RPMI7951 (cell line): ENCODE measurements around the gene ZNF337. TPM values are rescaled to one million over a fixed set of nuclear protein-coding genes. Genes with fewer than 3 reads are reported as not detected.
"Not testable (repeated sequence)": the region's sequence is repeated elsewhere in the genome, so short reads cannot be mapped to it uniquely, and the experiment has no call there.

Experiments used
- DNase-seq: peaks from one replicate; pipeline ENCODE4 v3.0.0-alpha.2; 2012; ENCODE audit warnings: low read depth
- total RNA-seq: library from RNA; depleted of rRNA; stranded (reverse); fragments of >200 nt; shearing (Covaris generic); gene quantifications from 2 replicates; pipeline ENCODE4 v1.2.3, GENCODE V29; 2014

ZNF337 gene
- total RNA-seq, 1 experiment from 2014 or later, result 12.3 TPM

- DNase-seq, result peak; percentile 27
These were observed 902 bp downstream of the ZNF337 start for GRCh38 chr20:25695532-25696370.

DNA sequence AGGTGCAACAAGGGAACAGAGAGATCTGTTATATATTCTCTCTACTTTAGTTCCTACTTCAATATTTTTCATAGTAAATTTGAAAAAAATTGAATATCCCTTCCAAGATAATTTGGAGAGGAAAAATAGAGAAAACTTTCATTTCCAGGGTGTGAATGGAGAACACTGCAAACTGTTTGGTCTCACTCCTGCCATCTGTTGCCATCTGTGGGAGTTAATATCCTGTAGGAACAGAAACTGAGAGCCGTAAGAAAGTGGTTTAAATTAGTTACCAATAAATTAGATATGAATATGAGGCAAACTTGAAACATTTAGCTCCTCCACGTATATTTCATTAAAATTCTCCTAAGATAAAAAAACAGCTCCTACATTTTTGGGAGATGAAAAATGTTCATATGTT is 4.2 kb downstream of the ZNF337 start:
- DNase-seq, result no peak

DNA sequence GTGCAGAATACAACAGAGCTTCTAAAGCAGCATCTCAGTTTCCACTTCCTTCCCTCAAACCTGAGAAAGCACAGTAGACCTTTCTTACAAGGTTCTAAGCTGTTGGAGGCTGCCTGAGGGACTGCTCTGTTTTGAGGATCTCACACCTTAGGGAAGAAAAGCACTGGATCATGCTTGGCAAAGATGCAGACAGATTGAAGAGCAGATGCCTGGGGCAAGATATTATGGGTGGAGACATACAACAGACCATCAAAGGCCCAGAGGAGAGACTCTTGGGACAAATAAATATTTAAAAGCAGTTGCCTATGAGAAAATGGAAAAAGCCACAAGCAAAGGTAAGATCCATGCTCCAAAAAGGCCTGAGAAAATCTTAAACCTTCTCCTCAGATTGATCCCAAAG is 6.2 kb downstream of the ZNF337 start:
- DNase-seq, result no peak

DNA sequence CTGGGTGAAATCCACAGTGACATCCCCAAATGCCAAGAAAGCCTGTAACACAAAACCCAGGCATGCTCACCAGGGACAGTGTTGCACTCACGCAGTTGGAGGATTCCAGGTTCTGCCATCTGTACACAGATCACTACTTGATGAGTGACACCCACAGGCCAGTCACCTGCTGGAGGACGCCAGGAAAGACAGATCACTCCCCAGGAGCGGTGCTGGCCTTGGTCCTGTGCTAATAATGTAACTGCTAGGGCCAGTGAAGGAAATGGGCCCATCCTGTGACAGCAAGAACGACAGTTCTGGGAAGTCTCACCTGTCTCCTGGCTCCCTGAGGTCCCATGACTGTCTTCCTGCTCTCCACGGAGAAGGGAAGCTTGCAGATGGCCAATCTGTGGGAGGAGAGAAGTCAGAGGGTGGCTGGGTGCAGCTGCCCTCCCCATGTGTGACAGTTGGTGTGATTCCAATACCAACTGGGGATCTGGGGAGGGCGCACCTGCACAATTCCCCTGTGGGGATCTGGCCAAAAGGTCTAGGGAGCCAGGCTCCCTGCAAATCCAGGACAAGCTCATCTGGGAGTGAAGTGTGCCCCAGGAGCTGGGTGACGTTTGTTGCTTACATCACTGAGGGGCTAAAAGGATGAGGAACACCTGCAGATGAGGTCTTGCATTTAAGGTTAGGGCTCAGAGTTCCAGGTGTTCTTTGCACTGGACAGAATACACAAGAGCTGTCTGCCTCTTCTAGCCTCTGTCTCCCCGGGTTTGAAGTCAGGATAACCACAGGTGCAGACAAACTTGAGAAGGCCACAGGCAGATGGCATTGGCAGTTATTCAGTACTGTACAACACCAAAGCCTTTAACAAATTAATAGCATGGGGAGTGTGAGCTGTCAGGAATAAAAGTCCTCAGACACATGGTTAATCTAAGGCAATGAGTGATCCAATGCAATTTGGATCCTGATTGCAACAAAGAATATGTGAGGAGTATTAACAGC is 10.3 kb downstream of the ZNF337 start:
- no peak for DNase-seq

- no peak for DNase-seq
These were observed 11.2 kb downstream of the ZNF337 start for GRCh38 chr20:25685276-25686080.

- not testable (repeated sequence) for DNase-seq
These were observed 12.8 kb downstream of the ZNF337 start for GRCh38 chr20:25683826-25684225.

GRCh38 chr20:25683050-25683449 is 13.6 kb downstream of the ZNF337 start:
- no peak for DNase-seq

DNA sequence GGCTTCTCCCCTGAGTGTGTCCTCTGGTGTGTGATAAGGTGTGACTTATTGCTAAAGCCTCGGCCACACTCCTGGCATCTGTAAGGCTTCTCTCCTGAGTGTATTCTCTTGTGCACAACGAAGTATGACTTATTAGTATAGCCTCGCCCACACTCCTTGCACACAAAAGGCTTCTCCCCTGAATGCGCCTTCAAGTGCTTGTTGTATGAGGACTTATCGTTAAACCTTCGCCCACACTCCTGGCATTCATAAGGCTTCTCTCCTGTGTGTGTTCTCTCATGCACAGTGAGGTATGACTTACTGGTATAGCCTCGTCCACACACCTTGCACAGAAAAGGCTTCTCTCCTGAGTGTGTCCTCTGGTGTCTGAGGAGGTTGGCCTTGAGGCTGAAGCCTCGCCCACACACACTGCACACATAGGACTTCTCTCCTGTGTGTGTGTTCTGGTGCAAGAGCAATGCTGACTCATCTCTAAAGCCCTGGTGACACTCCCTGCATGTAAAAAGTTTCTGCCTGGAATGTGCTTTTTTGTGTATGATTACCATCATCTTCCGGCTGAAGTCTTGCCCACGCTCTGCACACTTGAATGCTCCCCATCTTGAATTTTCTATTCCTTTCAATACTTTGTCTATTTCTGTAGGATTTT is 20.4 kb downstream of the ZNF337 start:
- DNase-seq, result peak; percentile 47

GRCh38 chr20:25675161-25675560 is 21.5 kb downstream of the ZNF337 start:
- DNase-seq, result no peak

GRCh38 chr20:25672659-25673235 is 23.9 kb downstream of the ZNF337 start:
- no peak for DNase-seq

GRCh38 chr20:25669826-25670422 is 26.7 kb downstream of the ZNF337 start:
- peak; percentile 5 for DNase-seq

DNA sequence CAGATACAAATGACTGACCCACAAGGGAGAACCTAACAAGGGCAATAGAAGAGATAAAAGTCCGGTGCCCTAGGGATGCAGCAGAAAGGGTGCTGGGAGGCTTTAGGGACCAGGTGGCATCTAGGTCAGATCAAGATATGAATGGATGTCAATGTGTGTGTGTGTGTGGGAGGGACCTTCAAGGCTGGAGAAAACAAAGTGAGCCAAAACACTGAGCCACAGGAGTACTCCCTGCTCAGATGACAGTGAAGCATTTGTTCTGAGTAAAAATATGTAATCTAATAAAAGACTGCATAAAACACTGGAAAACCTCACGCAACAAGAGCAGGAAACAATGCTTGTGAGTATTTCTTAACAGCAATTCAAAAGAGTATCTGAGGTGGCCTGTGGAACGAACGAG is 28.2 kb downstream of the ZNF337 start:
- no peak for DNase-seq

GRCh38 chr20:25659999-25660398 is 36.7 kb downstream of the ZNF337 start:
- no peak for DNase-seq

DNA sequence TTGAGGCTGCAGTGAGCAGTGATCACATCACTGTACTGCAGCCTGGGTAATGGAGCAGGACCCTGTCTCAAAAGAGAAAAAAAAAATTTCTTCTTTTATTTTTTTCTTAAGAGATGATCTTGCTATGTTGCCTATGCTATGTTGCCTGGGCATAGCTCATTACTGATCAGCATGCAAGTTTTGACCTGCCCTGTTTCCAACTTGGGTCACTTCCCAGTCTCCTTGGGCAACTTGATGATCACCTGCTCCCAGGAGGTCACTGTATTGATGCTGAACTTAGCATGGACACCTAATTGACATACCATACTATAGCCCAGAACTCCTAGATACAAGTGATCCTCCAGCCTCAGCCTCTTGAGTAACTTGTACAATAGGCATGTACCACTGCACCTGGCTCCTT is 42.2 kb downstream of the ZNF337 start:
- no peak for DNase-seq

- DNase-seq, result not testable (repeated sequence)
These were observed 43.8 kb downstream of the ZNF337 start for GRCh38 chr20:25652866-25653265.

DNA sequence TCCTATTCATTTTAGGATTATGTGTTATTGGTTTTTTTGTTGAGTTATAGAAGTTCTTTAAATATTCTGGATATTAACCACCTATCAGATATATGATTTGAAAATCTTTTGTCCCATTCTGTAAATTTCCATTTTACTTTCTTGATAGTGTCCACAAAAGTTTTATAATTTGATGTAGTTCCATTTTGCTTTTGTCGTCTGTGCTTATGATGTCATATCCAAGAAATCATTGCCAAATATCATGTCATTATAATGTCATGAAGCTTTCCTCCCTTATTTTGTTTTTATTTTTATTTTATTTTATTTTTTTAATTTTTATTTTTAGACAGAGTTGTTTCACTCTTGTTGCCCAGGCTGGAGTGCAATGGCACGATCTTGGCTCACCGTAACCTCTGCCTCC is 51.8 kb downstream of the ZNF337 start:
- no peak for DNase-seq

DNA sequence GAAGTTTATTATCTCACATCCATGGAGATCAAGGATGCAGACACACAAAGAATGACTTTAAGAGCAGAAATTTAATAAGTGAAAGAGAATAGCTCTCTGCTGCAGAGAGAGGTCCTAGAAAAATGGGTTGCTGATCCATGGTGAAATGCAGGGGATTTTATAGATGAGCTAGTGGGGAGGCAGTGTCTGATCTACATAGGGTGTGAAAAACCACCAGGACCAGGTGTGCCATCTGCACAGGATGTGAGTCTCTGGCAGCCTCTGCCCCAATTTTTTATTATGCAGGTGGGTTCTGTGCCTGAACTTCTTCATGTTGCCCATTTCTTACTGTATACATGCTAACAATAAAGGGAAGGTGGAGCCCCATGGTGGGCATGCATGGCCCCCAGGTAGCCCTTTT is 52.9 kb downstream of the ZNF337 start:
- no peak for DNase-seq

DNA sequence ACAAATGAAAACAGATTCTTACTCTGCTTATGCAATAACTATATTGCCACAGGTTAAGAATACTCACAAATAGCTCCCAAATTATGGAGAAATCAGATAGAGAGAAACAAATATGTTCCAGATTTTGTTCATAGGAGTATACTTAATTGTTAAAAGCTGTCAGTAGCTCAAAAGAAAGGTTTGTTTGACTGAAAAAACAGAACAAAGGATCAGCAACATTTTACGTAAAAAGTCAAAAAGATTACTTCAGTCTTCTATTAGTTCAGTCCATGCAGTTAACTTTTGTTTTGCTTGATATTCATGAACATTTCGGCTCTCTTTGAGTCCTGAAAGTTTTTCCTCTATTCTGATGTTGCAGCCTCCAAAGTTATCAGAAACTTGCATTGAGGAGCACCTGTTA is 59.4 kb downstream of the ZNF337 start:
- no peak for DNase-seq

GRCh38 chr20:25632940-25633790 is 63.5 kb downstream of the ZNF337 start:
- DNase-seq, result peak; percentile 77
